ENCODE data around the gene SMAD2. TPM values are rescaled to one million over a fixed set of nuclear protein-coding genes. Genes with fewer than 3 reads are reported as not detected.

SMAD2 gene
- total RNA-seq, 1 experiment from 2014 or later: 163 TPM

GRCh38 chr18:47915229-47915628 is 15.2 kb downstream of the SMAD2 start:
- Histone ChIP-seq H3K4me1 (ENCODE audit: low read length) (peaks cover 81% of the 10 kb centered on the region), H3K9me3 (ENCODE audit: low read length) (no peaks in the 10 kb centered on the region), H3K4me2 (ENCODE audit: low read depth, low read length, poor library complexity, severe bottlenecking) (no peak overlapping the region), H3K27me3 (ENCODE audit: low read length) (no peaks in the 10 kb centered on the region), H3K27ac (ENCODE audit: low read length) (no peak overlapping the region), H3K9ac (ENCODE audit: low read length) (no peak overlapping the region), H2AFZ (ENCODE audit: low read length) (no peak overlapping the region), H3K4me3 (ENCODE audit: low read length) (no peak overlapping the region), H4K20me1 (ENCODE audit: insufficient read depth, low read depth, low read length) (peaks cover 34% of the 10 kb centered on the region), H3K36me3 (ENCODE audit: insufficient read depth, low read length) (peaks cover 50% of the 10 kb centered on the region), H3K79me2 (ENCODE audit: low read length) (peaks cover 100% of the 10 kb centered on the region), H3K9me2 (replicated peaks; ENCODE audit: insufficient read depth, low read length) (no peaks in the 10 kb centered on the region)
- no peak for DNase-seq

GRCh38 chr18:47912794-47913585 is 17.5 kb downstream of the SMAD2 start:
- H3K4me1 ChIP-seq (ENCODE audit: low read length): peaks cover 61% of the 10 kb centered on the region
- H3K4me3 ChIP-seq (ENCODE audit: low read length): no peak overlapping the region
- H3K79me2 ChIP-seq (ENCODE audit: low read length): peaks cover 100% of the 10 kb centered on the region
- no peak overlapping the region for H2AFZ ChIP-seq (ENCODE audit: low read length)
- H3K9me3 ChIP-seq (ENCODE audit: low read length): no peaks in the 10 kb centered on the region; the same call in 1 of the 2 replicates
- no peaks in the 10 kb centered on the region for H3K9me2 ChIP-seq (replicated peaks; ENCODE audit: insufficient read depth, low read length)
- no peak overlapping the region for H3K4me2 ChIP-seq (ENCODE audit: low read depth, low read length, poor library complexity, severe bottlenecking)
- DNase-seq: no peak
- no peaks in the 10 kb centered on the region for H3K27me3 ChIP-seq (ENCODE audit: low read length)
- H3K36me3 ChIP-seq (ENCODE audit: insufficient read depth, low read length): peaks cover 62% of the 10 kb centered on the region
- peaks cover 24% of the 10 kb centered on the region for H4K20me1 ChIP-seq (ENCODE audit: insufficient read depth, low read depth, low read length)
- no peak overlapping the region for H3K9ac ChIP-seq (ENCODE audit: low read length)
- H3K27ac ChIP-seq (ENCODE audit: low read length): peak overlapping the region; percentile 27

- H3K79me2 ChIP-seq (ENCODE audit: low read length): peaks cover 100% of the 10 kb centered on the region
- no peaks in the 10 kb centered on the region; the same call in 1 of the 2 replicates for H3K9me3 ChIP-seq (ENCODE audit: low read length)
- H3K27me3 ChIP-seq (ENCODE audit: low read length): no peaks in the 10 kb centered on the region
- H3K4me3 ChIP-seq (ENCODE audit: low read length): no peak overlapping the region
- no peak for DNase-seq
- H3K9me2 ChIP-seq (replicated peaks; ENCODE audit: insufficient read depth, low read length): no peaks in the 10 kb centered on the region
- H3K9ac ChIP-seq (ENCODE audit: low read length): no peak overlapping the region
- H3K36me3 ChIP-seq (ENCODE audit: insufficient read depth, low read length): peaks cover 69% of the 10 kb centered on the region
- H3K4me1 ChIP-seq (ENCODE audit: low read length): peaks cover 55% of the 10 kb centered on the region
- peaks cover 28% of the 10 kb centered on the region for H4K20me1 ChIP-seq (ENCODE audit: insufficient read depth, low read depth, low read length)
- no peak overlapping the region for H2AFZ ChIP-seq (ENCODE audit: low read length)
- no peak overlapping the region for H3K4me2 ChIP-seq (ENCODE audit: low read depth, low read length, poor library complexity, severe bottlenecking)
- H3K27ac ChIP-seq (ENCODE audit: low read length): peak overlapping the region; percentile 5; the same call in 1 of the 2 replicates
Measured at GRCh38 chr18:47912343-47912742, 18.1 kb downstream of the SMAD2 start.

- Histone ChIP-seq H4K20me1 (ENCODE audit: insufficient read depth, low read depth, low read length) (peaks cover 31% of the 10 kb centered on the region), H3K9me3 (ENCODE audit: low read length) (no peaks in the 10 kb centered on the region; the same call in 1 of the 2 replicates), H3K4me1 (ENCODE audit: low read length) (peaks cover 53% of the 10 kb centered on the region), H3K9me2 (replicated peaks; ENCODE audit: insufficient read depth, low read length) (no peaks in the 10 kb centered on the region), H3K36me3 (ENCODE audit: insufficient read depth, low read length) (peaks cover 73% of the 10 kb centered on the region), H3K79me2 (ENCODE audit: low read length) (peaks cover 100% of the 10 kb centered on the region), H3K27ac (ENCODE audit: low read length) (no peak overlapping the region), H3K9ac (ENCODE audit: low read length) (no peak overlapping the region), H3K4me2 (ENCODE audit: low read depth, low read length, poor library complexity, severe bottlenecking) (no peak overlapping the region), H2AFZ (ENCODE audit: low read length) (no peak overlapping the region), H3K4me3 (ENCODE audit: low read length) (no peak overlapping the region), H3K27me3 (ENCODE audit: low read length) (no peaks in the 10 kb centered on the region)
- DNase-seq: no peak
Measured at GRCh38 chr18:47911877-47912276, 18.6 kb downstream of the SMAD2 start.

- Histone ChIP-seq H3K9me3 (ENCODE audit: low read length) (no peaks in the 10 kb centered on the region; the same call in 1 of the 2 replicates), H3K27me3 (ENCODE audit: low read length) (no peaks in the 10 kb centered on the region), H3K4me1 (ENCODE audit: low read length) (peaks cover 48% of the 10 kb centered on the region), H3K9me2 (replicated peaks; ENCODE audit: insufficient read depth, low read length) (no peaks in the 10 kb centered on the region), H3K79me2 (ENCODE audit: low read length) (peaks cover 100% of the 10 kb centered on the region), H3K4me3 (ENCODE audit: low read length) (no peak overlapping the region), H3K27ac (ENCODE audit: low read length) (no peak overlapping the region), H3K9ac (ENCODE audit: low read length) (no peak overlapping the region), H3K4me2 (ENCODE audit: low read depth, low read length, poor library complexity, severe bottlenecking) (no peak overlapping the region), H4K20me1 (ENCODE audit: insufficient read depth, low read depth, low read length) (peaks cover 30% of the 10 kb centered on the region), H2AFZ (ENCODE audit: low read length) (no peak overlapping the region), H3K36me3 (ENCODE audit: insufficient read depth, low read length) (peaks cover 69% of the 10 kb centered on the region)
- DNase-seq: no peak
Measured at GRCh38 chr18:47909484-47909883, 21.0 kb downstream of the SMAD2 start.

- H3K36me3 ChIP-seq (ENCODE audit: insufficient read depth, low read length): peaks cover 61% of the 10 kb centered on the region
- no peaks in the 10 kb centered on the region; the same call in 1 of the 2 replicates for H3K9me3 ChIP-seq (ENCODE audit: low read length)
- no peak overlapping the region for H3K9ac ChIP-seq (ENCODE audit: low read length)
- H3K79me2 ChIP-seq (ENCODE audit: low read length): peaks cover 100% of the 10 kb centered on the region
- no peak overlapping the region for H3K4me2 ChIP-seq (ENCODE audit: low read depth, low read length, poor library complexity, severe bottlenecking)
- H3K9me2 ChIP-seq (replicated peaks; ENCODE audit: insufficient read depth, low read length): no peaks in the 10 kb centered on the region
- no peak overlapping the region for H3K27ac ChIP-seq (ENCODE audit: low read length)
- H3K4me1 ChIP-seq (ENCODE audit: low read length): peaks cover 48% of the 10 kb centered on the region
- H4K20me1 ChIP-seq (ENCODE audit: insufficient read depth, low read depth, low read length): peaks cover 34% of the 10 kb centered on the region
- H2AFZ ChIP-seq (ENCODE audit: low read length): no peak overlapping the region
- no peak for DNase-seq
- no peak overlapping the region for H3K4me3 ChIP-seq (ENCODE audit: low read length)
- no peaks in the 10 kb centered on the region for H3K27me3 ChIP-seq (ENCODE audit: low read length)
Measured at GRCh38 chr18:47908592-47908991, 21.9 kb downstream of the SMAD2 start.

GRCh38 chr18:47906408-47906807 is 24.1 kb downstream of the SMAD2 start:
- DNase-seq: no peak
- Histone ChIP-seq H4K20me1 (ENCODE audit: insufficient read depth, low read depth, low read length) (peaks cover 36% of the 10 kb centered on the region), H3K9ac (ENCODE audit: low read length) (no peak overlapping the region), H3K9me2 (replicated peaks; ENCODE audit: insufficient read depth, low read length) (no peaks in the 10 kb centered on the region), H3K27me3 (ENCODE audit: low read length) (no peaks in the 10 kb centered on the region), H3K4me3 (ENCODE audit: low read length) (no peak overlapping the region), H3K36me3 (ENCODE audit: insufficient read depth, low read length) (peaks cover 48% of the 10 kb centered on the region), H2AFZ (ENCODE audit: low read length) (no peak overlapping the region), H3K27ac (ENCODE audit: low read length) (0 out of 2 replicates have a peak overlapping the region, but pooled peaks have one; percentile 97), H3K4me2 (ENCODE audit: low read depth, low read length, poor library complexity, severe bottlenecking) (no peak overlapping the region), H3K79me2 (ENCODE audit: low read length) (peaks cover 100% of the 10 kb centered on the region), H3K9me3 (ENCODE audit: low read length) (no peaks in the 10 kb centered on the region; the same call in 1 of the 2 replicates), H3K4me1 (ENCODE audit: low read length) (peaks cover 54% of the 10 kb centered on the region)

- Histone ChIP-seq H3K79me2 (ENCODE audit: low read length) (peaks cover 100% of the 10 kb centered on the region), H3K27ac (ENCODE audit: low read length) (peak overlapping the region; percentile 97), H3K9me3 (ENCODE audit: low read length) (no peaks in the 10 kb centered on the region; the same call in 1 of the 2 replicates), H3K4me1 (ENCODE audit: low read length) (peaks cover 71% of the 10 kb centered on the region), H3K4me3 (ENCODE audit: low read length) (peak overlapping the region; percentile 55), H3K36me3 (ENCODE audit: insufficient read depth, low read length) (peaks cover 29% of the 10 kb centered on the region), H3K9me2 (replicated peaks; ENCODE audit: insufficient read depth, low read length) (no peaks in the 10 kb centered on the region), H3K9ac (ENCODE audit: low read length) (peak overlapping the region; percentile 36), H4K20me1 (ENCODE audit: insufficient read depth, low read depth, low read length) (peaks cover 46% of the 10 kb centered on the region; the same call in 1 of the 2 replicates), H3K27me3 (ENCODE audit: low read length) (no peaks in the 10 kb centered on the region), H2AFZ (ENCODE audit: low read length) (no peak overlapping the region), H3K4me2 (ENCODE audit: low read depth, low read length, poor library complexity, severe bottlenecking) (peak overlapping the region; percentile 77)
- DNase-seq: peak; percentile 43
Measured at GRCh38 chr18:47903809-47904208, 26.6 kb downstream of the SMAD2 start.

All from Karpas-422 (cell line).